ENCODE data around the gene CASS4.
"Not testable (repeated sequence)": the region's sequence is repeated elsewhere in the genome, so short reads cannot be mapped to it uniquely, and the experiment has no call there.

CASS4 gene

GRCh38 chr20:56380375-56380774 lies 31.7 kb upstream of the CASS4 start:
- H3K9ac ChIP-seq (ENCODE audit: low read length): no peak overlapping the region
- H3K9me3 ChIP-seq (ENCODE audit: control insufficient read depth, low read length): no peaks in the 10 kb centered on the region
- H3K4me3 ChIP-seq (ENCODE audit: low read length): no peak overlapping the region
- no peaks in the 10 kb centered on the region for H3K27me3 ChIP-seq (replicated peaks; ENCODE audit: control insufficient read depth, insufficient read depth, low read length)
- H3K36me3 ChIP-seq (ENCODE audit: control insufficient read depth, insufficient read depth, low read length, severe bottlenecking): peaks cover 7% of the 10 kb centered on the region
- H3K4me1 ChIP-seq (ENCODE audit: control insufficient read depth, insufficient read depth, low read length): peaks cover 3% of the 10 kb centered on the region
- DNase-seq (ENCODE audit: low read depth): no peak

GRCh38 chr20:56381501-56381900 lies 30.6 kb upstream of the CASS4 start:
- Histone ChIP-seq H3K4me1 (ENCODE audit: control insufficient read depth, insufficient read depth, low read length) (peaks cover 3% of the 10 kb centered on the region), H3K27me3 (replicated peaks; ENCODE audit: control insufficient read depth, insufficient read depth, low read length) (no peaks in the 10 kb centered on the region), H3K9ac (ENCODE audit: low read length) (no peak overlapping the region), H3K36me3 (ENCODE audit: control insufficient read depth, insufficient read depth, low read length, severe bottlenecking) (peaks cover 7% of the 10 kb centered on the region), H3K4me3 (ENCODE audit: low read length) (no peak overlapping the region), H3K9me3 (ENCODE audit: control insufficient read depth, low read length) (no peaks in the 10 kb centered on the region)
- no peak for DNase-seq (ENCODE audit: low read depth)

- H3K27me3 ChIP-seq (replicated peaks; ENCODE audit: control insufficient read depth, insufficient read depth, low read length): no peaks in the 10 kb centered on the region
- H3K9me3 ChIP-seq (ENCODE audit: control insufficient read depth, low read length): no peaks in the 10 kb centered on the region
- H3K36me3 ChIP-seq (ENCODE audit: control insufficient read depth, insufficient read depth, low read length, severe bottlenecking): peaks cover 7% of the 10 kb centered on the region
- no peak overlapping the region for H3K4me3 ChIP-seq (ENCODE audit: low read length)
- no peak overlapping the region for H3K9ac ChIP-seq (ENCODE audit: low read length)
- no peak for DNase-seq (ENCODE audit: low read depth)
- peaks cover 3% of the 10 kb centered on the region for H3K4me1 ChIP-seq (ENCODE audit: control insufficient read depth, insufficient read depth, low read length)
Measured at GRCh38 chr20:56382696-56383095, 29.4 kb upstream of the CASS4 start.

GRCh38 chr20:56383334-56383733 lies 28.7 kb upstream of the CASS4 start:
- Histone ChIP-seq H3K4me3 (ENCODE audit: low read length) (no peak overlapping the region), H3K4me1 (ENCODE audit: control insufficient read depth, insufficient read depth, low read length) (peaks cover 3% of the 10 kb centered on the region), H3K9ac (ENCODE audit: low read length) (no peak overlapping the region), H3K9me3 (ENCODE audit: control insufficient read depth, low read length) (no peaks in the 10 kb centered on the region), H3K27me3 (replicated peaks; ENCODE audit: control insufficient read depth, insufficient read depth, low read length) (no peaks in the 10 kb centered on the region), H3K36me3 (ENCODE audit: control insufficient read depth, insufficient read depth, low read length, severe bottlenecking) (peaks cover 1% of the 10 kb centered on the region)
- DNase-seq (ENCODE audit: low read depth): no peak

- no peaks in the 10 kb centered on the region for H3K36me3 ChIP-seq (ENCODE audit: control insufficient read depth, insufficient read depth, low read length, severe bottlenecking)
- H3K9me3 ChIP-seq (ENCODE audit: control insufficient read depth, low read length): no peaks in the 10 kb centered on the region
- H3K27me3 ChIP-seq (replicated peaks; ENCODE audit: control insufficient read depth, insufficient read depth, low read length): no peaks in the 10 kb centered on the region
- peaks cover 3% of the 10 kb centered on the region for H3K4me1 ChIP-seq (ENCODE audit: control insufficient read depth, insufficient read depth, low read length)
- H3K9ac ChIP-seq (ENCODE audit: low read length): no peak overlapping the region
- DNase-seq (ENCODE audit: low read depth): no peak
- no peak overlapping the region for H3K4me3 ChIP-seq (ENCODE audit: low read length)
Measured at GRCh38 chr20:56385130-56385529, 26.9 kb upstream of the CASS4 start.

- H3K27me3 ChIP-seq (replicated peaks; ENCODE audit: control insufficient read depth, insufficient read depth, low read length): no peaks in the 10 kb centered on the region
- no peaks in the 10 kb centered on the region for H3K36me3 ChIP-seq (ENCODE audit: control insufficient read depth, insufficient read depth, low read length, severe bottlenecking)
- no peaks in the 10 kb centered on the region for H3K9me3 ChIP-seq (ENCODE audit: control insufficient read depth, low read length)
Measured at GRCh38 chr20:56386219-56386618, 25.8 kb upstream of the CASS4 start.

GRCh38 chr20:56388882-56389281 lies 23.2 kb upstream of the CASS4 start:
- Histone ChIP-seq H3K9me3 (ENCODE audit: control insufficient read depth, low read length) (no peaks in the 10 kb centered on the region), H3K36me3 (ENCODE audit: control insufficient read depth, insufficient read depth, low read length, severe bottlenecking) (no peaks in the 10 kb centered on the region), H3K9ac (ENCODE audit: low read length) (no peak overlapping the region), H3K4me3 (ENCODE audit: low read length) (no peak overlapping the region), H3K27me3 (replicated peaks; ENCODE audit: control insufficient read depth, insufficient read depth, low read length) (no peaks in the 10 kb centered on the region), H3K4me1 (ENCODE audit: control insufficient read depth, insufficient read depth, low read length) (peaks cover 18% of the 10 kb centered on the region)
- DNase-seq (ENCODE audit: low read depth): no peak

More at GRCh38 chr20:56386219-56386618, 25.8 kb upstream of the CASS4 start:
- Histone ChIP-seq H3K9ac (ENCODE audit: low read length) (no peak overlapping the region), H3K4me1 (ENCODE audit: control insufficient read depth, insufficient read depth, low read length) (peaks cover 7% of the 10 kb centered on the region), H3K4me3 (ENCODE audit: low read length) (no peak overlapping the region)
- DNase-seq (ENCODE audit: low read depth): no peak

- no peak for DNase-seq (ENCODE audit: low read depth)
- Histone ChIP-seq H3K9me3 (ENCODE audit: control insufficient read depth, low read length) (no peaks in the 10 kb centered on the region), H3K9ac (ENCODE audit: low read length) (no peak overlapping the region), H3K4me3 (ENCODE audit: low read length) (no peak overlapping the region), H3K4me1 (ENCODE audit: control insufficient read depth, insufficient read depth, low read length) (peaks cover 17% of the 10 kb centered on the region), H3K27me3 (replicated peaks; ENCODE audit: control insufficient read depth, insufficient read depth, low read length) (no peaks in the 10 kb centered on the region), H3K36me3 (ENCODE audit: control insufficient read depth, insufficient read depth, low read length, severe bottlenecking) (no peaks in the 10 kb centered on the region)
Measured at GRCh38 chr20:56389807-56390206, 22.3 kb upstream of the CASS4 start.

GRCh38 chr20:56390396-56390795 lies 21.7 kb upstream of the CASS4 start:
- H3K9me3 ChIP-seq (ENCODE audit: control insufficient read depth, low read length); H3K27me3 ChIP-seq (replicated peaks; ENCODE audit: control insufficient read depth, insufficient read depth, low read length); H3K9ac ChIP-seq (ENCODE audit: low read length); H3K4me3 ChIP-seq (ENCODE audit: low read length); DNase-seq (ENCODE audit: low read depth); H3K36me3 ChIP-seq (ENCODE audit: control insufficient read depth, insufficient read depth, low read length, severe bottlenecking): not testable (repeated sequence)
- peaks cover 17% of the 10 kb centered on the region for H3K4me1 ChIP-seq (ENCODE audit: control insufficient read depth, insufficient read depth, low read length)

- peaks cover 17% of the 10 kb centered on the region for H3K4me1 ChIP-seq (ENCODE audit: control insufficient read depth, insufficient read depth, low read length)
- H3K27me3 ChIP-seq (replicated peaks; ENCODE audit: control insufficient read depth, insufficient read depth, low read length): no peaks in the 10 kb centered on the region
- DNase-seq (ENCODE audit: low read depth): peak; percentile 2
- no peaks in the 10 kb centered on the region for H3K9me3 ChIP-seq (ENCODE audit: control insufficient read depth, low read length)
- peaks cover 11% of the 10 kb centered on the region for H3K36me3 ChIP-seq (ENCODE audit: control insufficient read depth, insufficient read depth, low read length, severe bottlenecking)
- peak overlapping the region; percentile 90 for H3K9ac ChIP-seq (ENCODE audit: low read length)
- H3K4me3 ChIP-seq (ENCODE audit: low read length): peak overlapping the region; percentile 92
Measured at GRCh38 chr20:56391037-56391436, 21.0 kb upstream of the CASS4 start.

- Histone ChIP-seq H3K4me1 (ENCODE audit: control insufficient read depth, insufficient read depth, low read length) (peaks cover 17% of the 10 kb centered on the region), H3K4me3 (ENCODE audit: low read length) (peak overlapping the region; percentile 92), H3K27me3 (replicated peaks; ENCODE audit: control insufficient read depth, insufficient read depth, low read length) (no peaks in the 10 kb centered on the region), H3K9ac (ENCODE audit: low read length) (peak overlapping the region; percentile 90), H3K9me3 (ENCODE audit: control insufficient read depth, low read length) (no peaks in the 10 kb centered on the region), H3K36me3 (ENCODE audit: control insufficient read depth, insufficient read depth, low read length, severe bottlenecking) (peaks cover 17% of the 10 kb centered on the region)
- DNase-seq (ENCODE audit: low read depth): no peak
Measured at GRCh38 chr20:56391596-56392131, 20.4 kb upstream of the CASS4 start.

Measured in adipocyte (in vitro differentiated cells).